T-helper 22 cell (primary cell): Measurements from ENCODE around the gene TUFT1.
"Not testable (repeated sequence)": the region's sequence is repeated elsewhere in the genome, so short reads cannot be mapped to it uniquely, and the experiment has no call there.

Experiments used
- DNase-seq: peaks from one replicate; pipeline ENCODE4 v3.0.0-alpha.2; 2020; ENCODE audit warnings: low read depth

Gene TUFT1

DNA sequence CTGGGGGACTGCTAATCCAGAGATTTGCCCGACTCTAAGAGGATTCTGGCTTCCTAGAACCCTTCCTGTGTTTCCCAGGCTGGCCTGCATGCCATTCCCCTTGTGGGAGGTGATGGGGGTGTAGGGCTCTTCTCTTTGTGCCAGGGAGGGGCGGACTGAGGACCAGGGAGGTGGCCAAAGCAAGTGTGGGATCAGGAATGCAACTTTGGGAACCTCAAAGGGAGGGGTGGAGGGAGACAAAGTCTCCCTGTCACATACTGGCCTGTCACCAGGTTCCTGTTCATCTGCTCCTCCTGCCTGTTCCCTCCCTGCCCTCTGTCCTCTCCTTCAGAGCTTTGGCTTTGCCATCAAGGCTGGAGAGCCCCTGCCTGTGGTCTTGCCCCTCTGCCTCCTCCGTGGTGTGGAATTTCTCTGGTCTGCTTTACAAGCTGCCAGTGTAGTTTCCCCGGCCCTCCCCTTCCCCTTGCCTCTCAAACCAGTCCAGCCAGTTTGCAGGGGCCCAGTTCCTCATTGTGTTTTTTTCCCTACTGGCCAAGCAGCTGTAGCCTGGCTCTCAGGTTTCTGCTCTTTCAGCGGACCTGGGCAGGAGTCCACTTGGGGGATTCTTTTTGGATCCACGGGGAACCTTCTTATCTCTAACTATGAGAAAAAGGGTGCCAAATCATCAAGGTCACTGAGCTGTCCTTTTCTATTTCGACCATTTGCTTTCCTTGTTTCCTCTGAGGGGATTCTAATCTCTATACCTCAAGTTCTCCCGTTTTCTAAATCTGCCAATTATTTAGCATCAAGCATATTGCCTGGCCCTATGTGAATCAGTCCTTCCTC, 27.1 kb upstream of the TUFT1 start:
- no peak for DNase-seq

DNA sequence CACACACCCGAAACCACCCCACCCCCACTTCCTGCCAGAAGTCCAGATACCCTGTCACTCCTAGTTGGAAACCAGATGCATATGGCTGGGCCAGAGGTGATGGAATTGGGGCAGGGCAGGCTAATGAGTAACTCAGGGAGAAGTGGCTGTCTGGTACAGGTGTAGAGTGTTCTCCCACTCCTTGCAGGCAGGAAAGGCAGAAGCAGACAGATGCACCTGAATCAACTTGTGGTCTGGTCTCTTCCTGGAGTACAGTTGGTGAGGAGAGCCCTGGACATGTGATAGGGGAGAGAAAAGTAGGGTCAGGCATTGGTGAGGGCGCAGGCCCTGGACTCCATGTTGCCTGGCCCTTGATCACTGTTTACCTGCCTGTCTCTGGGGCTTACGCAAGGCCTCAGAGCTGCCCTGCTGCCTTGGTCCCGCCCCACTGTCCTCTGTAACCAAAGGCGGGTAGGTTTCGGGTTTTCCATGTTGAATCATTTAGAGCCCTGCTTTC, 26.4 kb upstream of the TUFT1 start:
- no peak for DNase-seq

DNA sequence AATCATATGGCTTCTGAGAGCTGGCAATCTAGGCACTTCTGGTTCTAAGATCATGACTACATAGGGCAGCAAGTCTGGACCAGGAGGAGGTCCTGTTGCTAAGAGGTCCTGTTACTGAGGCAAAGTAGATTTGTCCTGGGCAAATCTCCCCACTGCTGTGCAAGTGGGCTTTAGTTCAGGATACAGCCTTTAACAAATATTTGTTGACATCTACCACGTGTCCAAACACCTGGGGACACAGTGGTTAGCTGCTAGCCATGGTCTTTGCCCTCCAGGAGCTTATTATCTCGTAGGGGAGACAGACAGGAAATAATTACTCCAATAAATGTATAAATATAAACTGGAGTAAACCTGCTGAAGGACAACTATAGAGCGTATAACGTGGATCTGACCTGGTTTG, 25.7 kb upstream of the TUFT1 start:
- no peak for DNase-seq

DNA sequence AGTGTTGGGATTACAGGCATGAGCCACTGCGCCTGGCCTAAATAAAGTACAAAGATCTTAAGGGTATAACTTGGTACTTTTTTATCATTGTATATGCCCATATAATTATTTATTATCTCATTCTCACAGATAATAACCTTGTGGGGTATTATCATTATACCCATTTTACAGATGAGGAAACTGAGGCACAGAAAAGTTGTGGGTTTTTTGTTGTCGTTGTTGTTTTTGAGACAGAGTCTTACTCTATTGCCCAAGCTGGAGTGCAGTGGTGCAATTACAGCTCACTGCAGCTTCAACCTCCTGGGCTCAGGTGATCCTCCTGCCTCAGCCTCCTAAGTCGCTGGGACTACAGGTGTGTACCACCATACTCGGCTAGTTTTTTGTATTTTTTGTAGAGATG, 24.8 kb upstream of the TUFT1 start:
- DNase-seq: no peak

DNA sequence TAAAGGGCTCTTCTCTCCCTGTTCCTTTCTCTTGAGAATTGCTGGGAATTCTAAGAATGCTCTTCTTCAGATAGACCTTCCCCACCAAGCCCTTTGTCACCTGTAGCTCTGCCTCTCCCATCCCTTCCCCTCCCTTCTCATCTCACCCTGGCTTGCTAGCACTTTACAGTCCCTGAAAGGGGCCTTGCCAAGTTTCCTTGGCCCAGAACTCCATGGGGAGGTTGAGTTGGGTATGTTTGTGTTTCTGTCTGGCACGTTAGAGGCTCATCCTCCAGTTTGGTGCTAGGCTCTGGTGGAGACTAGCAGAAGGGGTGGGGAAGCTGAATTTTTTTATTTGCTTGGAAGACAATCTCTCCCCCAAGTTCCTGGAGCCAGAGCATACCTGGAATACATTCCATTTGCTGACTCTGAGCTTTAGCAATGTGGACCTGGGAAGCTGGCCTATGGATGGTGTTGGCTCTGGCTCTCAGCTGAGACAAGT, 24.0 kb upstream of the TUFT1 start:
- no peak for DNase-seq

DNA sequence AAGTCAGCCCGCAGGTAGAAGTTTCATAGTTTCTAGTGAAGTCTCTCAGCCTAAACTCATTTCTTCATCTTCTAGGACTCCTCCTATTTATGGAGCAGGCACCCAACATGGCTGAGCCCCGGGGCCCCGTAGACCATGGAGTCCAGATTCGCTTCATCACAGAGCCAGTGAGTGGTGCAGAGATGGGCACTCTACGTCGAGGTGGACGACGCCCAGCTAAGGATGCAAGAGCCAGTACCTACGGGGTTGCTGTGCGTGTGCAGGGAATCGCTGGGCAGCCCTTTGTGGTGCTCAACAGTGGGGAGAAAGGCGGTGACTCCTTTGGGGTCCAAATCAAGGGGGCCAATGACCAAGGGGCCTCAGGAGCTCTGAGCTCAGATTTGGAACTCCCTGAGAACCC, 21.7 kb upstream of the TUFT1 start:
- no peak for DNase-seq

DNA sequence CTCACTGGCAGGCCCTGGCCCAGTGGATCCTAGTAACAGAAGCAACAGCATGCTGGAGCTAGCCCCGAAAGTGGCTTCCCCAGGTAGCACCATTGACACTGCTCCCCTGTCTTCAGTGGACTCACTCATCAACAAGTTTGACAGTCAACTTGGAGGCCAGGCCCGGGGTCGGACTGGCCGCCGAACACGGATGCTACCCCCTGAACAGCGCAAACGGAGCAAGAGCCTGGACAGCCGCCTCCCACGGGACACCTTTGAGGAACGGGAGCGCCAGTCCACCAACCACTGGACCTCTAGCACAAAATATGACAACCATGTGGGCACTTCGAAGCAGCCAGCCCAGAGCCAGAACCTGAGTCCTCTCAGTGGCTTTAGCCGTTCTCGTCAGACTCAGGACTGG, 21.2 kb upstream of the TUFT1 start:
- no peak for DNase-seq

DNA sequence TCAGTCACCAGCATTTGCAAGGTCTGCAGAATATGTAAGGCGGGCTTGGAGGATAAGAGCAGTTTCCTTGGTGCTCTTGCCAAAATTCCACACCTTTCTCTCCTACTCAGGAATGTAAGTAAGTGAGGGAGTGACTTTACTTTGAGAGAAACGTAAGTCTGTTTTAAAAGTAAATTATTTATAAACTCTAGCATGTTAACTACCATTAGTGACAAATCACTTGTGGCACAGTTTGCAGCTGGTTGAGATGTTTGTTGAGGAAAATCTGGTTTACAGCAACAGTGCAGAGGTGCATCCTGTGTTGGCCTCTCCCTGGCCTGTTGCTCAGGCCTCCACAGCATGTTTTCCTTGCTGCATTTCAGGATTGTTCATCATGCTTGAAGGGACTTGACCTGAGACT, 20.4 kb upstream of the TUFT1 start:
- DNase-seq: no peak

DNA sequence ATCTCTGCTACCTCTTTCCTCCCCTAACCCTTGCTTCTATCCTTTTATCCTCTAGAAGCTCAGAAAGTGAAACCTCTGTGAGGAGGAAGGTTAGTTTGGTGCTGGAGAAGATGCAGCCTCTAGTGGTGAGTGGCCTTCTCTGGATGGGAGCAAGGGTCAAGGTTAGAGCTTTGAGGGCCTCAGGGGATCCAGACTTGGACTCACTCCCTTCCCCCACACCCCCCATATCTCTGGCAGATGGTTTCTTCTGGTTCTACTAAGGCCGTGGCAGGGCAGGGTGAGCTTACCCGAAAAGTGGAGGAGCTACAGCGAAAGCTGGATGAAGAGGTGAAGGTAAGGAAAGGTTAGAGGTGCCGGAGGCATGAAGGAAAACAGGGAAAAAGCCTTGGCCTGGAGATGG, 19.8 kb upstream of the TUFT1 start:
- DNase-seq: no peak

DNA sequence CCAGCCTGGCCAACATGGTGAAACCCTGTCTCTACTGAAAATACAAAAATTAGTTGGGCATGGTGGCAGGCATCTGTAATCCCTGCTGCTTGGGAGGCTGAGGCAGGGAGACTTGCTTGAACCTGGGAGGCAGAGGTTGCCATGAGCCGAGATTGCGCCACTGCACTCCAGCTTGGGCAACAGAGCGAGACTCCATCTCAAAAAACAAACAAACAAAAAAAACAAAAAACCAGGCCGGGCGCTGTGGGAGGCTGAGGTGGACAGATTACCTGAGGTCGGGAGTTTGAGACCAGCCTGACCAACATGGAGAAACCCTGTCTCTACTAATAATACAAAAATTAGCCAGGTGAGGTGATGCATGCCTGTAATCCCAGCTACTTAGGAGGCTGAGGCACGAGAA, 17.7 kb upstream of the TUFT1 start:
- not testable (repeated sequence) for DNase-seq

DNA sequence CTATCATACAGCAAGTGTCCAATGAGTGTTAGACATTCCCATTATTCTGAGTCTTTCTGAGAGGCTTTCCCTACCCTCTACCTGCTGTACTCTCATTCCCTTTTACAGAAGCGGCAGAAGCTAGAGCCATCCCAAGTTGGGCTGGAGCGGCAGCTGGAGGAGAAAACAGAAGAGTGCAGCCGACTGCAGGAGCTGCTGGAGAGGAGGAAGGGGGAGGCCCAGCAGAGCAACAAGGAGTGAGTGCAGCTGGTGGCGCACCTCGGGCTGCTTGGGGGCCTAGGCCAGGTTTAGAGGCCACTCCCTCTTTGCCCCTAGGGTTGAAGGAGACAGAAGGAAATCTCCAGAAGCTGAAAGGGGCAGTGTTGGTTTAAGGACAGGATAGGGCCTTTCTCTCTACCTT, 16.8 kb upstream of the TUFT1 start:
- no peak for DNase-seq

DNA sequence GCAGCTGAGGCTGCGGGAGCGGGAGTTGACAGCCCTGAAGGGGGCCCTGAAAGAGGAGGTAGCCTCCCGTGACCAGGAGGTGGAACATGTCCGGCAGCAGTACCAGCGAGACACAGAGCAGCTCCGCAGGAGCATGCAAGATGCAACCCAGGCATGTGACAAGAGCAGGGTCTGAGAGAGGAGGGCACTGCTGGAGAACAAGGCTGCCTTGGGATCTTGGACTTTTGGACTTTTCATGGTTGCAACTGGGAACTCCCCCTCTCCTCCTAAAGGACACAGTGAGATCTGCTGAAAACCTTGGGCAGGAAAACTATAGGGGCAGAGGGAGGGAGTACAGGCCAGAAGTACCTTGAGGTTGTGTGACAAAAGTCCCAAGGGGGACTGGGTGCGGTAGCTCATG, 15.4 kb upstream of the TUFT1 start:
- no peak for DNase-seq

DNA sequence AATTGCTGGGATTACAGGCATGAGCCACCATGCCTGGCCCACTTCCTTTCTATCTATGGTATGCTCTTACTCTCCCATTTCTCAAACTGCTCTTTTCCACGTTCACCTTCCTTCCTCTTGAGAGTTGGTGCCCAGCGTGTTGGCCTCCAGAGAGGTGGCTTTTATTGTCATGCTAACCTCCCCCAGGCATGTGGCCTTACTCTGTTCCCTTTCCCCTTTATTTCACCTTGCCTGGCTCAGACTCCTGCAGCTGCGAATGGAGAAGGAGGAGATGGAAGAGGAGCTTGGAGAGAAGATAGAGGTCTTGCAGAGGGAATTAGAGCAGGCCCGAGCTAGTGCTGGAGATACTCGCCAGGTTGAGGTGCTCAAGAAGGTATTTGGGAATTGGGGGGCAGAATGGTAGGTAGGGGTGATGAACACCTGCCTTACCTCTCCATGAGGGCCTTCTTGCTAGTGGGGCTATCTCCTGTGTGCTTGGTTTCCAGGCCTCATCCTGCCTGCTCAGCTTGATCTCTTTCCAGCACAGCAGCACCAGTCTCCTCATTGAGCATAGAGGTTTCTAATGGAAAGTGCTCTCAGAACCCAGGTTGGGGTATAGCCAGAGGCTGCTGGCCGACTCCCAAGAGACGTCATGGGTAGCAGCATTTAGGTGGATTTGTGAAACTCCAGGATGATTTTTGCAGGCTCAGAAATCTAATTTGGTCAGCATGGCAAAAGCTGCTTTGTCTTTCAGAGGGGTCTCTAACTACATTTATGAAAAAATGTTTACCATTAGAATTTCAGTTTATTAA, 13.2 kb upstream of the TUFT1 start:
- no peak for DNase-seq

DNA sequence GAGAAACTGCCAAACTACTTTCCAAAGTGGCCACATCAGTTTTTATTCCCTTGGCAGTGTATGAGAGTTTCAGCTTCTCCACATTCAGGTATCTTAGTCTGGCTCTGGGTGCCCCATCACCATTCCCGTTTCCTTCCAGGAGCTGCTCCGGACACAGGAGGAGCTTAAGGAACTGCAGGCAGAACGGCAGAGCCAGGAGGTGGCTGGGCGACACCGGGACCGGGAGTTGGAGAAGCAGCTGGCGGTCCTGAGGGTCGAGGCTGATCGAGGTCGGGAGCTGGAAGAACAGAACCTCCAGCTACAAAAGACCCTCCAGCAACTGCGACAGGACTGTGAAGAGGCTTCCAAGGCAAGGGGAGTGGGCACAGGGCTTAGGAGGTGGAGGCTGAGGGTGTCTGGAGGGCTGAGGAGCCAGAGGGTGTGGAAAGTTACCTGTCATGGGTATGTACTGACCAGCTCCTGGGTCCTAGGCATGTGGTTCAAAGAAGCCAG, 10.9 kb upstream of the TUFT1 start:
- DNase-seq: no peak

DNA sequence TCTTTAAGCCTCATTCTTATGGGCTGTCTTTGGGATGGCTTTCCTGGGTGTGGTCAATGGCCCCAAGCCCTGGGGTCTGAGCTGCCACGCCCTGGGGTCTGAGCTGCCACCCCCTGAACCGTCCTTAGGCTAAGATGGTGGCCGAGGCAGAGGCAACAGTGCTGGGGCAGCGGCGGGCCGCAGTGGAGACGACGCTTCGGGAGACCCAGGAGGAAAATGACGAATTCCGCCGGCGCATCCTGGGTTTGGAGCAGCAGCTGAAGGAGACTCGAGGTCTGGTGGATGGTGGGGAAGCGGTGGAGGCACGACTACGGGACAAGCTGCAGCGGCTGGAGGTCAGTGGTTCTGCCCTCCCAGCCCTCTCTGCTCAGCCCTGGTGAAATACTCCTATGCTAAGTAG, 10.3 kb upstream of the TUFT1 start:
- no peak for DNase-seq

DNA sequence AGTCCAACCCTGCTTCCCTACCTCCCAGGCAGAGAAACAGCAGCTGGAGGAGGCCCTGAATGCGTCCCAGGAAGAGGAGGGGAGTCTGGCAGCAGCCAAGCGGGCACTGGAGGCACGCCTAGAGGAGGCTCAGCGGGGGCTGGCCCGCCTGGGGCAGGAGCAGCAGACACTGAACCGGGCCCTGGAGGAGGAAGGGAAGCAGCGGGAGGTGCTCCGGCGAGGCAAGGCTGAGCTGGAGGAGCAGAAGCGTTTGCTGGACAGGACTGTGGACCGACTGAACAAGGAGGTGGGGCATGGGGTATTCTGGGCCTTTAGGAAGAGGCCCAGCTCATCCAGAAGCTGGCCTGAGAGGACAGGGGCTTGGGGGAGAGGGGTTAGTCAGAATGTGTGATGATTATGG, 9.6 kb upstream of the TUFT1 start:
- no peak for DNase-seq

DNA sequence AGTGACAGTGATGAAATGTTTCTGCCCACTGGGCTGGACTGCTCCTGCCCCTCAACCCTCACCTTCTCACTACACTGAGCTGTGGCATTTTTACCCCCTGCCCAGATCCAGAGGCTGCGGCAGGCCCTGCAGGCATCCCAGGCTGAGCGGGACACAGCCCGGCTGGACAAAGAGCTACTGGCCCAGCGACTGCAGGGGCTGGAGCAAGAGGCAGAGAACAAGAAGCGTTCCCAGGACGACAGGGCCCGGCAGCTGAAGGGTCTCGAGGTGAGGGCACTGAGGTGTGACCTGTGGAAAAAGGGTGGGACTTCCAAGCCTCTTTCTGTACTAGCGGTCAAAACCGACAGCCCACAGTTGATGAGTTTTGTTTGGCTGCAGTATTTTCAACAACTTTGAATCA, 6.2 kb upstream of the TUFT1 start:
- DNase-seq: no peak

DNA sequence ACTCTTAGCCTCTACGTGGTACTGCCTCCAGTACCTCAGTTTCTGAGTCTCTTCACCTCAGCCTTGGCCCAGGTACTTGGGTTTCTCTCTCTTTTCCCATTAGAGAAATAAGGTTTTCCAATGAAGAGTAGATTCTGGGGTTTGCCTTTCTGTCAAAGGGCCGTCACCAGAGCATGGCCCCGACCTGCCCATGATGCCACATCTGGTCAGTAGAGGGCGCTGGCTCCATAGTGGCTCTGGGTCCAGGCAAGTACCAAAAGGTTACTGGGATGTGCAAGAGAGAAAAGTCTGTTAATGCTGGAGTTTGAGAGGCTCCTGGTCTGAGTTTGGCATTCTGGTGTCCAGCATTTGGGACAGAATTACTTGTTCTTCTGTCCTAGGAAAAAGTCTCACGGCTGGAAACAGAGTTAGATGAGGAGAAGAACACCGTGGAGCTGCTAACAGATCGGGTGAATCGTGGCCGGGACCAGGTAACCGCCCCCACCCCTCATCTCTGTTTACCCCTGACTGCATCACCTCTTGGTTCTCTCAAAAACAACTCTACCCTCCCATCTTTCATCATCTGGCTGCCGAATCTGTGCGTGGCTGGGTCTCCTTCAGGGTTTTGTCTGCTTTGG, 5.3 kb upstream of the TUFT1 start:
- peak; percentile 35 for DNase-seq

DNA sequence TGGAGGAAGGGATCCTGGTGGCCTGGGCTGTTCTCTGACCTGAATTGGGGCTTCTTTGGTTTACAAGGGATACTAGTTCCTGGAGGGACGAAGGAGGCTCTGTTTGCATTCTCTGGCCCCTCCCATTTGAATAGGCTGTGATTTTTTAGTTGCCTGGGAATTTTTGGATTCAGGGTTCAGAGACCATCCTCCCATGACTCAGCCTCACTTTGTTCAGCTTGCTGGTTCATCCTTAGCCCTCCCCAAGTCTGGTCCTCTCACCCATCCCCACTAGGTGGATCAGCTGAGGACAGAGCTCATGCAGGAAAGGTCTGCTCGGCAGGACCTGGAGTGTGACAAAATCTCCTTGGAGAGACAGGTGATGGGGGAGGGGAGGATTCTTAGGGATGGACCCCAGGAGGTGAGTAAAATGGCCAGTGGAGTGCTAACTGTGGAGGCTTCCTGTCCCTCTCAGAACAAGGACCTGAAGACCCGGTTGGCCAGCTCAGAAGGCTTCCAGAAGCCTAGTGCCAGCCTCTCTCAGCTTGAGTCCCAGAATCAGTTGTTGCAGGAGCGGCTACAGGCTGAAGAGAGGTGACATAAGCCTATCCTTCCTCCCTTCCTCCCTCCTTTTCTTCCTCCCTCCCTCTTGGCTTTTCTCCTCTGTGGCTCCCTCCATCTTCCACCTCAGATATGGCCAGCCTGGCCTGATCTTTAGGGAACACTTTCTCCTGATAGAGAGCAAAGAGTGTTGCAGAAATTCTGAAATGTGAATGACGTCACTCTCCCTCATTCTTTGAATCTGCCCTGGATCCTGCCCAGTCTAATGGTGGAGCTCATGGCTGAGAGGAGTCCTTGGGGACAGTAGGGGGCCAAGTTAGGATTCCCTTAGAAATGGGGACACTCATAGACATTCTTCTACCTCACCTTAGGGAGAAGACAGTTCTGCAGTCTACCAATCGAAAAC, 4.5 kb upstream of the TUFT1 start:
- DNase-seq: no peak

DNA sequence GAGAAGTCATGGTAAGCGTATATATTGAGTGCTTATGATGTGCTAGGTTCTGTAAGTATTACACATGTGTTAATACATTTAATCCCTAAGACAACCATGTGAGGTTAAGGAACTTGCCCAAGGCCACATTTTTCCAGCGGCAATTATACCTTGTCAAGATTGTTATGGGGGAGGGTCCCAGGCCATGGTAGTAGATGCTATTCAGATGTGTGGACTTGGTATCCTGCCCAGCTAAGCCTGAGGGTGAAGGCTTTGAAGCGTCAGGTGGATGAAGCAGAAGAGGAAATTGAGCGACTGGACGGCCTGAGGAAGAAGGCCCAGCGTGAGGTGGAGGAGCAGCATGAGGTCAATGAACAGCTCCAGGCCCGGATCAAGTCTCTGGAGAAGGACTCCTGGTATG, 3.6 kb upstream of the TUFT1 start:
- no peak for DNase-seq

DNA sequence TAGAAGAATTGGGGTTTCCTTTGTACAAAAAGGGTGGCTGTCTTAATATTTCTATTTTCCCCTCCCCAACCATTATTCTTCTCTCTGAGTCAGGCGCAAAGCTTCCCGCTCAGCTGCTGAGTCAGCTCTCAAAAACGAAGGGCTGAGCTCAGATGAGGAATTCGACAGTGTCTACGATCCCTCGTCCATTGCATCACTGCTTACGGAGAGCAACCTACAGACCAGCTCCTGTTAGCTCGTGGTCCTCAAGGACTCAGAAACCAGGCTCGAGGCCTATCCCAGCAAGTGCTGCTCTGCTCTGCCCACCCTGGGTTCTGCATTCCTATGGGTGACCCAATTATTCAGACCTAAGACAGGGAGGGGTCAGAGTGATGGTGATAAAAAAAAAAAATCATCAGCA, 3.0 kb upstream of the TUFT1 start:
- DNase-seq: no peak
